T-helper 2 cell treated with Interferon-gamma antibody and Interleukin-4, amounts not matched to agents 5 μg/mL and 100 μg/mL, for 36 hours (primary cell): ENCODE data around the gene APOA5.

Experiments used
- DNase-seq: peaks from one replicate; pipeline ENCODE4 v3.0.0; 2021; ENCODE audit warnings: low spot score
- H3K27ac Mint-ChIP-seq: one replicate; pipeline ENCODE4 v1.8.0; 2021; ENCODE audit warnings: mild to moderate bottlenecking, mixed read lengths
- H3K27me3 Mint-ChIP-seq: one replicate; pipeline ENCODE4 v1.8.0; 2021; ENCODE audit warnings: low read depth, mixed read lengths
- H3K36me3 Mint-ChIP-seq: one replicate; pipeline ENCODE4 v1.8.0; 2021; ENCODE audit warnings: low read depth, mixed read lengths
- H3K4me1 Mint-ChIP-seq: one replicate; pipeline ENCODE4 v1.8.0; 2021; ENCODE audit warnings: low read depth, mixed read lengths
- H3K4me3 Mint-ChIP-seq: one replicate; pipeline ENCODE4 v1.8.0; 2022; ENCODE audit warnings: mild to moderate bottlenecking, moderate library complexity, mixed read lengths
- H3K9me3 Mint-ChIP-seq: one replicate; pipeline ENCODE4 v1.8.0; 2021; ENCODE audit warnings: mixed read lengths

APOA5 gene

GRCh38 chr11:116797816-116798215, 6.1 kb upstream of the APOA5 start:
- Mint-ChIP-seq H3K9me3 (no peaks in the 10 kb centered on the region), H3K4me1 (peaks cover 2% of the 10 kb centered on the region), H3K4me3 (no peak overlapping the region), H3K27me3 (peaks cover 23% of the 10 kb centered on the region), H3K27ac (no peak overlapping the region), H3K36me3 (no peaks in the 10 kb centered on the region)
- DNase-seq: no peak

- no peak for DNase-seq
- Mint-ChIP-seq H3K4me1 (peaks cover 2% of the 10 kb centered on the region), H3K27ac (no peak overlapping the region), H3K4me3 (no peak overlapping the region), H3K27me3 (peaks cover 14% of the 10 kb centered on the region), H3K9me3 (no peaks in the 10 kb centered on the region), H3K36me3 (no peaks in the 10 kb centered on the region)
Measured at GRCh38 chr11:116796548-116796947, 4.9 kb upstream of the APOA5 start.

- no peak for DNase-seq
- Mint-ChIP-seq H3K4me1 (peaks cover 5% of the 10 kb centered on the region), H3K9me3 (no peaks in the 10 kb centered on the region), H3K36me3 (no peaks in the 10 kb centered on the region), H3K27ac (no peak overlapping the region), H3K27me3 (peaks cover 9% of the 10 kb centered on the region), H3K4me3 (no peak overlapping the region)
Measured at GRCh38 chr11:116794851-116795250, 3.2 kb upstream of the APOA5 start.

GRCh38 chr11:116793772-116794097, 2.1 kb upstream of the APOA5 start:
- Mint-ChIP-seq H3K4me3 (no peak overlapping the region), H3K27me3 (peaks cover 2% of the 10 kb centered on the region), H3K36me3 (no peaks in the 10 kb centered on the region), H3K9me3 (no peaks in the 10 kb centered on the region), H3K4me1 (peaks cover 5% of the 10 kb centered on the region), H3K27ac (no peak overlapping the region)
- no peak for DNase-seq

GRCh38 chr11:116792869-116793771, 1.4 kb upstream of the APOA5 start:
- Mint-ChIP-seq H3K9me3 (no peaks in the 10 kb centered on the region), H3K27me3 (peaks cover 2% of the 10 kb centered on the region), H3K36me3 (no peaks in the 10 kb centered on the region), H3K4me1 (peaks cover 8% of the 10 kb centered on the region), H3K4me3 (no peak overlapping the region), H3K27ac (no peak overlapping the region)
- no peak for DNase-seq

- DNase-seq: no peak
- Mint-ChIP-seq H3K36me3 (peaks cover 1% of the 10 kb centered on the region), H3K27ac (no peak overlapping the region), H3K27me3 (peaks cover 2% of the 10 kb centered on the region), H3K4me1 (peaks cover 8% of the 10 kb centered on the region), H3K4me3 (no peak overlapping the region), H3K9me3 (no peaks in the 10 kb centered on the region)
Measured at GRCh38 chr11:116792144-116792868, 627 bp upstream of the APOA5 start.

- peak; percentile 66 for DNase-seq
- peaks cover 12% of the 10 kb centered on the region for H3K4me1 Mint-ChIP-seq
- no peak overlapping the region for H3K4me3 Mint-ChIP-seq
- H3K27ac Mint-ChIP-seq: no peak overlapping the region
- H3K9me3 Mint-ChIP-seq: no peaks in the 10 kb centered on the region
- peaks cover 12% of the 10 kb centered on the region for H3K36me3 Mint-ChIP-seq
- no peaks in the 10 kb centered on the region for H3K27me3 Mint-ChIP-seq
Measured at GRCh38 chr11:116791002-116791812, 472 bp downstream of the APOA5 start.

GRCh38 chr11:116790167-116791001, 1.3 kb downstream of the APOA5 start:
- Mint-ChIP-seq H3K36me3 (peaks cover 18% of the 10 kb centered on the region), H3K27me3 (no peaks in the 10 kb centered on the region), H3K9me3 (no peaks in the 10 kb centered on the region), H3K27ac (no peak overlapping the region), H3K4me3 (no peak overlapping the region), H3K4me1 (peaks cover 16% of the 10 kb centered on the region)
- no peak for DNase-seq

- no peak overlapping the region for H3K27ac Mint-ChIP-seq
Measured at GRCh38 chr11:116788975-116789374, 2.7 kb downstream of the APOA5 start.

GRCh38 chr11:116788534-116788933, 3.1 kb downstream of the APOA5 start:
- Mint-ChIP-seq H3K9me3 (no peaks in the 10 kb centered on the region), H3K36me3 (peaks cover 33% of the 10 kb centered on the region), H3K27ac (peak overlapping the region; percentile 90), H3K27me3 (no peaks in the 10 kb centered on the region), H3K4me1 (peaks cover 18% of the 10 kb centered on the region), H3K4me3 (peak overlapping the region; percentile 91)
- no peak for DNase-seq

More at GRCh38 chr11:116788975-116789374, 2.7 kb downstream of the APOA5 start:
- H3K9me3 Mint-ChIP-seq: no peaks in the 10 kb centered on the region
- no peak for DNase-seq
- no peaks in the 10 kb centered on the region for H3K27me3 Mint-ChIP-seq
- H3K4me3 Mint-ChIP-seq: peak overlapping the region; percentile 91
- H3K4me1 Mint-ChIP-seq: peaks cover 20% of the 10 kb centered on the region
- H3K36me3 Mint-ChIP-seq: peaks cover 32% of the 10 kb centered on the region

- DNase-seq: peak; percentile 85
- Mint-ChIP-seq H3K4me1 (peaks cover 19% of the 10 kb centered on the region), H3K27ac (peak within 1 kb of the TSS; percentile 90), H3K36me3 (peaks cover 38% of the 10 kb centered on the region), H3K4me3 (peak within 1 kb of the TSS; percentile 91), H3K27me3 (no peaks in the 10 kb centered on the region), H3K9me3 (no peaks in the 10 kb centered on the region)
Measured at GRCh38 chr11:116787786-116788486, 3.7 kb downstream of the APOA5 start, which contains the start of gene ZPR1. Gene ZPR1, minus strand, starts transcription at chr11:116788023. Its CDS starts 33 bp downstream, at chr11:116787990.

- H3K9me3 Mint-ChIP-seq: no peaks in the 10 kb centered on the region
- peaks cover 21% of the 10 kb centered on the region for H3K4me1 Mint-ChIP-seq
- peak overlapping the region; percentile 91 for H3K4me3 Mint-ChIP-seq
- H3K27me3 Mint-ChIP-seq: no peaks in the 10 kb centered on the region
- H3K27ac Mint-ChIP-seq: peak overlapping the region; percentile 90
- DNase-seq: no peak
- peaks cover 42% of the 10 kb centered on the region for H3K36me3 Mint-ChIP-seq
Measured at GRCh38 chr11:116787436-116787785, 4.3 kb downstream of the APOA5 start.

- peaks cover 46% of the 10 kb centered on the region for H3K36me3 Mint-ChIP-seq
Measured at GRCh38 chr11:116786966-116787365, 4.7 kb downstream of the APOA5 start.

More at GRCh38 chr11:116786966-116787365, 4.7 kb downstream of the APOA5 start:
- DNase-seq: no peak
- Mint-ChIP-seq H3K9me3 (no peaks in the 10 kb centered on the region), H3K4me1 (peaks cover 24% of the 10 kb centered on the region), H3K27ac (peak overlapping the region; percentile 90), H3K4me3 (peak overlapping the region; percentile 91), H3K27me3 (no peaks in the 10 kb centered on the region)
